Left lobe of liver (tissue), 2 donors: ENCODE results near the gene EMP3. TPM values are rescaled to one million over a fixed set of nuclear protein-coding genes. Genes with fewer than 3 reads are reported as not detected.
"Not testable (repeated sequence)": the region's sequence is repeated elsewhere in the genome, so short reads cannot be mapped to it uniquely, and the experiment has no call there.

Experiments used
- ATAC-seq: fragments of 200-7000 bp; cut with Tn5 transposase; one replicate; pipeline ENCODE4 v1.9.1; 2020; ENCODE audit warnings: mild to moderate bottlenecking, moderate library complexity
- DNase-seq: peaks from one replicate; pipeline ENCODE4 v3.0.0-alpha.2; 2020; ENCODE audit warnings: low spot score
- total RNA-seq: library from RNA; stranded (reverse); gene quantifications from one replicate; pipeline ENCODE4 v1.2.1, GENCODE V29; 2021
- donor health status: DM: no; HTN: no; CAD: no; lungs with moderate emphysema.
- donor health status: DM: no; HTN: yes; CAD: no.

The EMP3 gene
- total RNA-seq, 1 donor from 2014 or later, result 6.7 TPM

DNA sequence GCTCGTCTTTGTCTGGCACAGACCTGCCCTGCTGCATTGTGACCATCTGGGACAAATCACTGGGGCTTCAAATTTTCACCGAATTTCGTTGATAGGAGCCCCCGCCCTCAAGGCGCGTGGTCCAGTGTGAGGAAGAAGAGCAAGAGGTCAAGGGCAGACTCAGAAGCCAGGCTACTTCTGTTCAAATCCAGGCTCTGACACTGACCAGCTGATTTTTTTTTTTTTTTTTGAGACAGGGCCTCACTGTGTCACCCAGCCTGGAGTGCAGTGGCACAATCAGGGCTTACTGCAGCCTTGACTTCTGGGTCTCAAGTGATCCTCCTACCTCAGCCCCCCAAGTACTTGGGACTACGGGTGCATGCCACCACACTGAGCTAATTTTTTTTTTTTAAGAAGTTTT lies 46.0 kb downstream of the EMP3 start:
- ATAC-seq, result no peak
- no peak for DNase-seq

DNA sequence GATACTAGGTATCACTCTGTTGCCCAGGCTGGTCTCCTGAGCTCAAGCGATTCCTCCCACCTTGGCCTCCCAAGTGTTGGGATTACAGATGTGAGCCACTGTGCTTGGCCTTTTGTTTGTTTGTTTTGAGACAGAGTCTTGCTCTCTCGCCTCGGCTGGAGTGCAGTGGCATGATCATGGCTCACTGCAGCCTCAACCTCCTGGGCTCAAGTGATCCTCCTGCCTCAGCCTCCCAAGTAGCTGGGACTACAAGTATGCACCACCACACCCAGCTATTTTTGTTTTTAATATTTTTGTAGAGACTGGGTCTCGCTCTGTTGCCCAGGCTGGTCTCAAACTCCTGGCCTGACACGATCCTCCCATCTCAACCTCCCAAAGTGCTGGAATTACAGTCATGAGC lies 46.4 kb downstream of the EMP3 start:
- DNase-seq, ATAC-seq: not testable (repeated sequence)

DNA sequence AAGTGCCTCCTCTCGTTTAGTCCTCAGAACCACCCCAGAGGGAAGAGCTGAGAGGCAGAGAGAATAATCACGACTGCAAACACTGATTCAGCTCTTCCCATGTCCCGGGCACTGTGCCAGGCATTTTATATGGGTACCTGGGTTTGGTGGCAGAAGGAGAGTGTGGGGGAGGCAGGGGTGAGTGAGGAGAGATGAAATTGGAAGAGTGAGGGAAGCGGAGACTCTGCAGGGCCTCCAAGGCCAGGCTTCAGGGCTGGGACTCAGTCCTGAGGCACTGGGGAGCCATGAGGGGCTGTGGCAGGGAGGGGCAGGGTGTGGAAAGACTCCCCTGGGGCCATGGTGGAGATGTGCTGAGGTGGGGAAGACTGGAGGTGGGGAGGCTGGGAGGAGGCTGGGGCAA lies 47.6 kb downstream of the EMP3 start:
- ATAC-seq (no peak), DNase-seq (no peak)

DNA sequence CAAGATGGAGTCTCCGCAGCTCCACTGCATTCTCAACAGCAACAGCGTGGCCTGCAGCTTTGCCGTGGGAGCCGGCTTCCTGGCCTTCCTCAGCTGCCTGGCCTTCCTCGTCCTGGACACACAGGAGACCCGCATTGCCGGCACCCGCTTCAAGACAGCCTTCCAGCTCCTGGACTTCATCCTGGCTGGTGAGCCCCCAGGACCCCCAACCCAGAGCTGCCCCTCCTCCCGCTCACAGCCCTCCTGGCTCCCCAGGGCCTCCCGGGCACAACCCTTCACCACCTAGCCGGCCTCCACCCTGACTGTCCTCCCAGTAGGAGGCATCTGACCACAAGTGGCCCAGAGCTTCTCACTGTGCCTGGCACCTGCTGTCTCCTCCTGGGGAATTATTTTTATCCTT lies 48.2 kb downstream of the EMP3 start:
- ATAC-seq, result no peak

DNA sequence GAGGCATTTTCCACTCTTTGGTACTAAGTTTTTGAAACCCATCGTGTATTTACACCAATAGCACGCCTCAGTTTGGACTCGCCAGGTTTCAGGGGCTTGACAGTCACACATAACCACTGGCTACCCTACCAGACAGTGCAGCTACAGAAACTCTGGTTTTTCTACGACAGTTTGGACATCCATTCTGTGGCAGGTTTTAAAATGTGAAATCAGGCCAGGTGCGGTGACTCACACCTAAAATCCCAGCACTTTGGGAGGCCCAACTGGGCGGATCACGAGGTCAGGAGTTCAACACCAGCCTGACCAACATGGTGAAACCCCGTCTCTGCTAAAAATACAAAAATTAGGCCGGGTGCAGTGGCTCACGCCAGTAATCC lies 52.8 kb downstream of the EMP3 start:
- ATAC-seq (no peak), DNase-seq (no peak)

More for the DNA sequence above, 48.2 kb downstream of the EMP3 start:
- no peak for DNase-seq

DNA sequence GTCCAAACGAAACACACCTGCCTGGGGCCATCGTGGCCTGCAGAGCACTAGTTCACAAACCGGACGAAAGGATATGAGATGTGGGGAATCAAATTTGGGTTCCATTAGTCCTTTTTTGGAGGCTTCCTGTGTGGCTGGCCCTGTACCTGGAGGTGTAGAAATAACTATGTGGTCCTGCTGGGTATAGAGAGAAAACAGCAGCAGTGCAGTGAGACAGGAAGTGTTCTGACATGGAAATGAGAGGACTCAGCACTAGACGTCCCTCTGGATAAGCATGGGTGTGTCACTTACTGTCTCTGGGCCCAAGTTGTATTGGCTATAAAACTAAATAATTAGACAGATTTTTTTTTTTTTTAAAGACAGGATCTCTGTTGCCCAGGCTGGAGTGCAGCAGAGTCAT lies 53.7 kb downstream of the EMP3 start:
- ATAC-seq (no peak), DNase-seq (no peak)

Other genes with a start within 250 kb of the EMP3 start
- gene PLA2G4C, start 214.7 kb upstream of the EMP3 start, total RNA-seq, result 4.5 TPM
- gene LIG1, start 155.2 kb upstream of the EMP3 start, total RNA-seq, result 9.8 TPM
- 3.2 TPM for gene ZSWIM9, start 154.9 kb upstream of the EMP3 start, total RNA-seq
- 17.4 TPM for gene CARD8, start 69.6 kb upstream of the EMP3 start, total RNA-seq
- not detected for gene ZNF114, start 55.5 kb upstream of the EMP3 start, total RNA-seq
- 19.0 TPM for gene TMEM143, start 38.4 kb downstream of the EMP3 start, total RNA-seq
- gene SYNGR4, start 38.8 kb downstream of the EMP3 start, total RNA-seq, result not detected
- 68.4 TPM for gene KDELR1, start 66.0 kb downstream of the EMP3 start, total RNA-seq
- 0.20 TPM for gene GRIN2D, start 68.1 kb downstream of the EMP3 start, total RNA-seq
- 16.0 TPM for gene GRWD1, start 120.4 kb downstream of the EMP3 start, total RNA-seq
- 0.38 TPM for gene KCNJ14, start 130.0 kb downstream of the EMP3 start, total RNA-seq
- gene CYTH2, start 143.8 kb downstream of the EMP3 start, total RNA-seq, result 13.9 TPM
- gene LMTK3, start 186.3 kb downstream of the EMP3 start, total RNA-seq, result 0.43 TPM
- not detected for gene SULT2B1, start 226.6 kb downstream of the EMP3 start, total RNA-seq